ENCODE data around the gene SLC1A5.

- TF ChIP-seq CTCF (conservative IDR thresholded peaks at IDR 0.05 in 1 of 2, IDR thresholded peaks at IDR 0.05 in 1 of 2; ENCODE audit: low read depth in 1 of 2, low read length in 2 of 2) (no peak), EZH2 (IDR thresholded peaks at IDR 0.05; ENCODE audit: low read length, missing control alignments) (no peak)
Observed at GRCh38 chr19:46772170-46773017, 16.0 kb downstream of the SLC1A5 start.
